Hematopoietic multipotent progenitor cell treated with erythropoietin and hydrocortisone succinate and interleukin-3 and kit ligand, for 4 days (in vitro differentiated cells): ENCODE results near the gene RFC2.
"Not testable (repeated sequence)": the region's sequence is repeated elsewhere in the genome, so short reads cannot be mapped to it uniquely, and the experiment has no call there.

Experiments
- DNase-seq: peaks from one replicate; pipeline ENCODE4 v3.0.0-alpha.2; 2015

RFC2 gene

DNA sequence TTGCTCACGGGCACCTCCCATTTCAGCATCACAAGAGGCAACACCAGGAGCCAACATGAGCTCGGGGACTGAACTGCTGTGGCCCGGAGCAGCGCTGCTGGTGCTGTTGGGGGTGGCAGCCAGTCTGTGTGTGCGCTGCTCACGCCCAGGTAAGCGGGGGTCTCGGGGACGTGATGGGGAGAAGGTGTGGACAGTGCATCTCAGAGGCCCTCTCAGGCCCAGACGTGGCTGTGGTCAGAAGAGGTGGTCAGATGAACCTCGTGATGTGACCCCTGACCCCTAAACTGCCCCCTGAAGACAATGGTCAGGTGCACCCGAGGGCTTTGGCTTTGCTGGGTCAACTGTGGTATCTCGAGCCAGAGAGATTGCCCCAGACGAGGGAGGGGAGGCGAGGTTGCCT, 38.3 kb downstream of the RFC2 start:
- no peak for DNase-seq

- no peak for DNase-seq
These were observed 39.2 kb downstream of the RFC2 start for GRCh38 chr7:74214816-74215630.

- no peak for DNase-seq
These were observed 41.5 kb downstream of the RFC2 start for GRCh38 chr7:74212661-74213060.

- DNase-seq = not testable (repeated sequence)
These were observed 46.0 kb downstream of the RFC2 start for GRCh38 chr7:74208241-74208640.

DNA sequence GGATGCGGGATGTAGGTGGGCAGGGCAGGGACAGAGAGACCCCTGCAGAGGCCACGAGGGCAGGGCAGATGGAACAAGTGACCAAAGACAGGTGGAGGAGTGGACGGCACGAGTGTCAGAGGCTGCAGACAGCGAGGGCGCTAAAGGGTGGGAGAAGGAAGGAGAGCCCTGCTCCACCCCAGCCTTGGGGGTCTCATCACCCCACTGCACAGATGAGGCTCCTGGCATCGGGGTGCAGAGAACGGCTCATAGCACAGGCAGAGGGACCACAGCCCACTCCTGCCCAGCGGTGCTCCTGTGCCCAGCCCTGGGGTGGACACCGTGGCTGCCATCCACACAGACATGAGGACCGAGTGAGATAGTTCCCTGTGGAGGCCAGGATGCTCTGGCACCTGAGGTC, 46.6 kb downstream of the RFC2 start:
- no peak for DNase-seq

DNA sequence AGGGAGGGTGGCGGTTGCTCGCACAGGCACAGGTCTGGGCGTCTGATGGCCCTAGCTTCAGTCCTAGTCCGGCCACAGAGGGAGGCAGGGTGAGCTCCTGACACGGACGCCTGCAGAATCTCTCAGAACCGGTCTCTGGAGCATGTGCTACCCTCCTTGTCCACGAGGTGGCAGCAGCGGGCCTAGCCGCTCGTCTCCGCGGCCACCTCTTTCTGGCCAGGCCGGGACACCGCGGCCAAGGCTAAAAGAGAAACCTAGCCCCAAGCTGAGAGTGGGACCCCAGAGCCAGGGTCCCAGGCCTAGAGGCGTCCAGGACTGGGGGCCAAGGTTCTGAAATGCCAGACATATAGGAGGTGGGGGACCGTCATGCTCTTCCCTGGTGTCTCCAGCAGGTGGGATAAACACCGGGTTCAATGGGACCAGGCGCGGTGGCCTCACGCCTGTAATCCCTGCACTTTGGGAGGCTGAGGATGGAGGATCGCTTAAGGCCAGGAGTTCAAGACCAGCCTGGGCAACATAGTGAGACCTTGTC, 47.5 kb downstream of the RFC2 start:
- peak; percentile 89 for DNase-seq

- not testable (repeated sequence) for DNase-seq
These were observed 48.1 kb downstream of the RFC2 start for GRCh38 chr7:74206052-74206451.

DNA sequence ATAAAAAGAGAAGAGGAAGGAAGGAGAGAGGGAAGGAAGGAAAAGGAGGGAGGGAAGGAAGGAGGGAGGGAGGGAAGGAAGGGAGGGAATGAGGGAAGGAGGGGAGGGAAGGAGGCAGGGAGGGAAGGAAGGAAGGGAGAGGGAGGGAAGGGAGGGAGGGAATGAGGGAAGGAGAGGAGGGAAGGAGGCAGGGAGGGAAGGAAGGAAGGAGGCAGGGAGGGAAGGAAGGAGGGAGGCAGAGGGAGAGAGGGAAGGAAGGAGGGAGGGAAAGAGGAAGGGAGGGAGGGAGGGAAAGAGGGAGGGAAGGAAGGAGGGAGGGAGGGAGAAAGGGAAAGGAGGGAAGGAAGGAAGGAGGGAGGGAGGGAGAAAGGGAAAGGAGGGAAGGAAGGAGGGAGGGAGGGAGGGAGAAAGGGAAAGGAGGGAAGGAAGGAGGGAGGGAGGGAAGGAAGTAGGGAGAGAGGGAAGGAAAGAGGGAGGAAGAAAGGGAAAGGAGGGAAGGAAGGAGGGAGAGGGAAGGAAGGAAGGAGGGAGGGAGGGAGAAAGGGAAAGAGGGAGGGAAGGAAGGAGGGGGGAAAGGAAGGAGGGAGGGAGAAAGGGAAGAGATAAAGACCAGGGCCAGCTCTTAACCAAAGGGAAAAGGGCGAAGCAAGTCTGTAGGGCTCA, 50.1 kb downstream of the RFC2 start:
- DNase-seq = no peak

DNA sequence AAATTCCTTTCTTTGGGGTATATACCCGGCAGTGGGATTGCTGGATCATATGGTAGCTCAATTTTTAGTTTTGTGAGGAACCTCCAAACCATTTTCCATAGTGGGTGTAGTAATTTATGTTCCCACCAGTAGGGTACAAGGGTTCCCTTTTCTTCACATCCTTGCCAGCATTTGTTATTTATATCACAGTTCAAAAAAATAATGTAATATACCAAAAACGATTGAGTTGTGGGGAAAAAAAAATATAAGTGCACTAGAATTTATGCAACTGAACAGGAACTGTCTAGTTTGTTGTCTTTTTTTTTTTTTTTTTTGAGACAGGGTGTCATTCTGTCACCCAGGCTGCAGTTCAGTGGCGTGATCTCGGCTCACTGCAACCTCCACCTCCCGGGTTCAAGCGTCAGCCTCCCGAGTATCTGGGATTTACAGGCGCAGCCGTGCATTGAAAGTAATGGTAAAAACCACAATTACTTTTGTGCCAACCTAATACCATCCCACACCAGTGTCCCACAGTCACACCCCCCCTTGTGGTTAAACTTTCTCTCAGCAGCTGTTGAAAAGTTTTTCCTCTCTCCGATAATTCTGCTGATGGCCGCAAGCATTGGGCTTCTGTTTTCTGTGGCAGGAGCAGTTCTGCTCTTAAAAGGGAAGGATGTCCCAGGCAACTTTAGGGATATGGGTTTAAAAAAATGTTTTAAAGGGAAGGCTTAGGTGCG, 51.2 kb downstream of the RFC2 start:
- peak; percentile 95 for DNase-seq

- no peak for DNase-seq
These were observed 54.4 kb downstream of the RFC2 start for GRCh38 chr7:74199551-74200355.

- DNase-seq = no peak
These were observed 56.6 kb downstream of the RFC2 start for GRCh38 chr7:74197449-74198124.

DNA sequence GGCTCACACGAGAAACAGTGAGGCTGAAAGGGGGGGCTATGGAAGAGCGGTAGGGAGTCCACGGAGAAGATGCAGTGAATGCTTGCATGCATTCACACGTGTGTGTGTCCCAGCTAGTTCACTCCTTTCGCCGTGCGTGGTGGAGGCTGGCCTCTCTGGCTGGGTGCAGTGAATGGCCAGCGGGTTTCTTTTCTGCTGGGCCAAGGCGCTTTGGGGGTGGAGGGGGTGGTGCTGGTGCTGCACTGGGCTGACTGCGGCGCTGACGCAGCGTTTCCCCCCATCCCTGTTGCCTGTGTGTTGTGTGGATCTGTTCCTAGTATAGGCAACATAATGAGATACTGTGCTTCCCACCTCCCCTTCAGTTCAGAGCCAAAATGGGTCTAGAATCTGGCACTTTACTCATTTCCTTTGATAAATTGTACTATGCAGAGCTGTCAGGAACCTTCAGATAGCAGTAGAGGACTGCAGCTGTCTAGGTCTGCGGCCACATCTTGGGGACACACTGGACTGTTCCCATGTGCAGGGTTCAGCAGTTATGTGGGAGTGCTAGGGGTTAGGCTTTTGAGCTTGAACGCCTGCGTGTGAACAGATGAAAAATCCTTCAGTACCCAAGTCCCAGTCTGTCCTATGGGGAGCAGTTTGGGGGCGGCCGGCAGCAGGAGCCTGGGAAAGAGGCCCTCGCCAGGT, 58.1 kb downstream of the RFC2 start:
- not testable (repeated sequence) for DNase-seq

DNA sequence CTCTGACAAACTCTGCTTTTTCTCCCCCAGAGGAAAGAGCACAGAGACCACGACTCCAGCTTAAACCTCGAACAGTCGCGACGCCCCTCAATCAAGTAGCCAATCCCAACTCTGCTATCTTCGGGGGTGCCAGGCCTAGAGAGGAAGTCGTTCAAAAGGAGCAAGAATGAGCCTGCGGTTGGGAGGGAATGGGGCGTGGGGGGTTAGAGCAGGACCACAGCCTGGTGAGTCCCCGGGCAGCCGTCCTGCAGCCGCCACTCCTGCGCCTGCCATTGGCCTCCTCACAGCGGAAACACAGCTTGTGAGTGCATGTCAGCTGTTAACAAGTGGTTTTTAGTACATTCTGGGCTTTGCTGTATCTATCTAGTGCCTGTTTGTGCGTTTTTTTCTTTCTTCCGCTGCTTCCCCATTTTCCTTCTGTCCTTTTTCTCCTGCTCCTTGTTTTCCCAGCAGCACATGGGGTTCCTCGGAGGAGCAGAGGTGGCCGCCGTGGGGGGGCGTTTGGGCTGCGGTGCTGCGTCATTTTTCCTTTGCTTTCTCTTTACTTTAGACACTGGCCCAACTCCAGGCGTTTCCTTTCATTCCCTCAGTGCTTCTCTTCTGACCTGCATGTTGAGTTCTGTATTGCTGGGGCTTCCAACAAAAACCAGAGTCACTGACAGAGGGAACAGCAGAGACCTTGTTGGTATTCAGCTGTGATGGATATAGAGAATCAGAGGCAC, 58.9 kb downstream of the RFC2 start:
- DNase-seq = peak; percentile 66

- DNase-seq = no peak
These were observed 59.5 kb downstream of the RFC2 start for GRCh38 chr7:74194686-74195085.

DNA sequence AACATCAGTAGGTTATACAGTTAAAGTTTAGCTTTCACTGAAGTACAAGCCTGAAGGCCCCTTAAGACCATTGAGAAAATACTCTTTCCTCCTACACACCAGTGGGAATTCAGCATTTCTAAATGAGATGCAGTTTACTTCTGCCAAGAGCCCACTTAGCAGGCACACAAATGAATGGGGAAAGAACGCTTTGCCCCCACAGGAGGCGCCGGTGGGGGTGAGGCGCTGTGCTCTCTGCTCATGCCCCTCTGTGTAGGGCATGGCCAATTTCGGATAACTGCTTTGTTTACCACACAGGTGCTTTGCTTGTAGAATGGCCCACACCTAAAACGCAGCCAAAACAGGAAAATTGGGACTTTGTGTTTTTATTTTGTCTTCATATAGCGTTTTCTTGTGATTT, 60.3 kb downstream of the RFC2 start:
- DNase-seq = no peak

GRCh38 chr7:74193054-74193453, 61.1 kb downstream of the RFC2 start:
- DNase-seq = no peak

DNA sequence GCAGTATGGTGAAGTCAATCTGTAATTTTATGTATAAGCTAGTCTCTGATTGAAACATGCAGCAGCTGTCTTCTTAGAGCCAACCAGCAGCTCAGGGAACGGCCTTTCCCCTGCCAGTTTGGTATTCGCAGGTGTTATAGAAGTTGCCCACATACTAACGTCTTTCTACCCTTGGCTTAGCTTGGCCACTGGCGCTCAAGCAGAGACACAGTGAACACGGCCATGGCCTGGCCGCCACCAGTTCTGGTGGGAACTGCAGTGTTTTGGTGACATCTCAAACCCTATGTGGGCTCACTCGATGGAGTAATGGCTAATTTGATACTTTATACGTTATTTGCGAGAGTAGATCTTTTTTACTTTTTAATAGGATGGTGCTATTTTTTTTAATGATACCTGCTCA, 63.0 kb downstream of the RFC2 start:
- DNase-seq = no peak

- DNase-seq = no peak
These were observed 63.9 kb downstream of the RFC2 start for GRCh38 chr7:74190259-74190658.

DNA sequence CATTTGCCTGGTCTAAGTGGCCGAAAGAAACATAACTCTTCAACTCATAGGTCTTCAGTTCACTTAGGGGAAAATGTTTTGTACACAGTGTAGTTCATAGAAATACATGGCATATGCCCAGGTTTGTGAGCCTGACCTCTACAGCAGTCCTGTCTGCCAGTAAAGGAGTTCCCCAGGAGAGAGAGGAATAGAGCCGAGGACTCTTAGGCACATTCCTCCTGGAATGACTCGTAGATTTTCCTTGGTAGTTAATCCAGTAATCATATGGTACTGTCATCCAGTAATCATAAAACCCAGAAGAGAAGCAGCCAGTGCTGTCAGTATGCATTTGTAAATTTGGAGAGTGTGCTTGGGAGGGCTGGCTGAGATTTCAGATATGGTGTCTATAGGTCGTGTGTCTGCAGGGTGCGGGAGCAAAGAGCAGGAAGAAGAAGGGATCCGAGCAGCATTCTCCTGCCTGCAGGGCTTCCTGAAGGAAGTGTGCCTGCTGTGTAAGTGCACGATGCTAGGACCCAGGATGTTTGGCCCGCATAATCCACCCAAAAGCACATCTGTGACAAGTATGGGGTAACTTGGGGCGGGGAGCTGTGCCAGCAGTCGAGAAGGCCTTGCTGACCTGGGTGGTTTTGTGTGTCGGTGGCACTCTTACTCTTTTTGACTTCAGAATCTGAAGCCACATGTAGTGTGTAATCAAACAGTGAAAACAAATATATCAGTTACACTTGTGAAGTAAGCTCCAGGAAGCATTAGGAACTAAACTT, 66.1 kb downstream of the RFC2 start:
- no peak for DNase-seq

GRCh38 chr7:74185636-74186035, 68.6 kb downstream of the RFC2 start:
- no peak for DNase-seq
